RKO (cell line): ENCODE results near the gene ZNF800.

Source experiments
- DNase-seq: peaks from one replicate; pipeline ENCODE4 v3.0.0-alpha.2; 2016; ENCODE audit warnings: low spot score

The ZNF800 gene

DNA sequence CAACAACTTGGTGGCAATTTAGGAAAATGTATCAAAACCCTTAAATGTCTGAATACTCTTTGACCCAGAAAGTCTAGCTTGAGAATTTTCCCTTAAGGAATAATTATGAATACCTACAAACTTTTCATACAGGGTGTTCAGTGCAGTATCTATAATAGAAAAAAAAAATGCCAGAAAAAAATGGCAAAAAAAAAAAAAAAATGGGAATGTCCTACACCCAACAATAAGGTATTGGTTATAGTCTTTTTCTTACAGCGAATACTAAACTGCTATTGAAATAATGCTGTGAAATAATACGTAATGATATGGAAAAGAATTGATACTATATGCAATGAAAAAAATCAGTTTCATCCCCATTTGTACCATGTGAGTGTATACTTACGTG lies 44.3 kb downstream of the ZNF800 start:
- DNase-seq: no peak

DNA sequence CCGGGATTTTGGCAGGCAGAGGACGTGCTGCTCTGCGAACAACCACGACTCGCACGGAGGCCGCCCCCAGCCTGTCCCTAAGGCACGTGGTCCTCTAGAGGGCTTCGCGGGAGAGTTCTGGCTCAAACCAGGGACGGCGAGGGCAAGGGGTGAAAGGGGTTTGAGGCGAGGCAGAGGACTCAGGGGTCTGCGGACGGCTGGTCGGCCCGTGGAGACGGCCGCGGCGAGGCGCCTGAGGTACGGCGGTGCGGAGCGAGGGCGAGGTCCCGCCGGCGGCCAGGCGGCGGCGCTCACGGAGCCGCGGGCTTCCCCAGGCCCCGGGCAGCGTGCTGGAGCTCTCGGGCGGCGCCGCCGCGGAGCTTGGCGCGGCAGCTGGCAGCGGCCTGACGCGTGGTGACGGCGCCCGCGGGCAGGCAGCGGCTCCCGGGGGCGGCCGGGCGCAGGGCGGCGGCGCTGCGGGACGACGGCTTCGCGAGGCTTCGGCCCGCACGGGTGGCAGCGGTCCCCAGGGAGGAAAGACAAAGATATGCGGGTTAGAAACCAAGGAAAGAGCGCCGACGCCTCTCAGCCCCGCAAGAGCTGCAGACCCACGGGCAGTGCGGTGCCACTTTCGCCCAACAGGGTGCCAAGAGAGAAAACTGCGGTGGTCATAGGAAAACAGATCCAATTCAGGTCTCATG lies 44.8 kb downstream of the ZNF800 start:
- DNase-seq: peak; percentile 54

DNA sequence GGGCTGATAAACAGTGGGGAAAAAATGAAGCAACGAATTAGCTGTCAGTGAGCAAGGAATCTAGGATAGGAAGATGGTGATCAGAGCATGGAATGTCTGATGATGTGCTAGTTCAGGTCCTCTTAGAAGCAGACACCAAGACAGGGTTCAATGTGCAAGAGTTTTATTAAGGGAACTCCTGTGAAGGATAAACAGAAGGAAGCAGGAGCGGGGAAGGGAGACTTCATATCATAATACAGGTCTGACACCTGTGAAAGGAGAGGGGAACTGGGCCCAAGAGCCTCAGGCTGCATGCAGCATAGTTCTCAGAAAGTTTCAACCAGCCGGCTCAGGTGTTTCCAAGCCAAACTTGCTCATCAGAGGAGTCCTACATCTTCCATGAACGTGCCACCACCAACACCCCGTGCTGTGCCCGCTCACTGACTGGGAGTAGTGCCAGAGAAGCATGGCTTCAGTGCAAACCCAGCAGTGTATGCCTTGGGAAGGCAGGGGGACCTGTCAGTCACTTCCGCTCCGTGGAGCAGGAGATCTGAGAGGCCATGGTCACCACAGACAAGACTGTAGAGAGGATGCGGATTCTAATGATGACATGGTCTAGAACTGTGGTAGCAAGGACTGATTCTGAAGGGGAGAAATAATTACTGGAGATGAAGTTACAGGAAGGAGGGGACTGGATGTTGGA lies 45.8 kb downstream of the ZNF800 start:
- DNase-seq: no peak

DNA sequence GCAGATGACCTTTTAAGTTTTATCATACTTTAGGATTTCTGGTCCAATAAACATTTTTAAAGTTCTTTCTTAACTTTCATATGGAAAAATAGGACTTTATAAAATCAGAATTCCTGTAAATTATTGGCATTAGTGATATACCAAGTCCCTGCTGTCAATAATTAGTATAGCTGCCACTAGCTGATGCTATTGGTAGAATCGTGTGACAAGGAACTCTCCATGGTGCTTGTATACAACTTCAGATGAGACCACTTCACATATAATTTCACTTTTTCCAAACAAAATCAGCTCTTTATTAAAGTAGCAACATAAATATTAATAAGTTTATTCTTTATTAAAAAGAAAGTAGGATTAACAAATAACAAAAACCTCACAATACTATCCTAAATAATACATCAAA lies 49.9 kb downstream of the ZNF800 start:
- peak; percentile 34 for DNase-seq

DNA sequence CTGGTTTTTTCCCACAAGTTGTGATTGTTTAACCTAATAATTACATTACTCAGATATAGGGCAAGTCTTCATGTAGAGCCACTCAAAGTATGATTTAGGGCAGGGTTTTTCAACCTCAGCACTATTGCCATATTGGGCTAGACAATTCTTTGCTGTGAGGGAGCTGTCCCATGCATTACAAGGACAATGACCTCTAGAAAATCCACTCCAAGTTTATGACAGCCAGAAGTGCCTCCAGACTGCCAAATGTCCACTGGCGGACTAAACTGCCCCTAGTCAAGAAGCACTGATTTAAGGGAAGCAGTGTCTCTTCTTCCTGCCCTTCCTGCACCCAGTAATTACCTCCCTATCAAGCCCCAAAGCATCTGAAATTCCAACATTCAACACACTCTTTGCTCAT lies 54.4 kb downstream of the ZNF800 start:
- no peak for DNase-seq

DNA sequence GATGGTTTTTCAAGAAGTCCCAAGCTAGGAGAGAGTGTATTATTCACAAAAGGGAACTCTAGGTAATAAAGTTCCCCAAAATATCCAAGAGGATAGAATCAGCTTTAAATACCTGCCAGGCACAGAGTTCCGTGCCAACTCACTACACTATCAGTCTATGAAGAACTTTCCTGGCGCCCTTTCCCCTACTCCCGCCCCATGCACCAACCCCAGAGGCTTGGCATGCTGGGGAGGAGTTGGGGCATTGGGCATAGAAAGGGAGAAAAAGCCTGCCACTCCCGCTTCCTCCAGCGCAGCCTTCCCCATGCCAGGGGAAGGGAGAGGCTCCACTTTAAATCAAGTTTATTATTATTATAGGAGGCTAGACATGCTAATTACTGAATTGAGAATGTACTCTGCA lies 54.9 kb downstream of the ZNF800 start:
- DNase-seq: no peak

DNA sequence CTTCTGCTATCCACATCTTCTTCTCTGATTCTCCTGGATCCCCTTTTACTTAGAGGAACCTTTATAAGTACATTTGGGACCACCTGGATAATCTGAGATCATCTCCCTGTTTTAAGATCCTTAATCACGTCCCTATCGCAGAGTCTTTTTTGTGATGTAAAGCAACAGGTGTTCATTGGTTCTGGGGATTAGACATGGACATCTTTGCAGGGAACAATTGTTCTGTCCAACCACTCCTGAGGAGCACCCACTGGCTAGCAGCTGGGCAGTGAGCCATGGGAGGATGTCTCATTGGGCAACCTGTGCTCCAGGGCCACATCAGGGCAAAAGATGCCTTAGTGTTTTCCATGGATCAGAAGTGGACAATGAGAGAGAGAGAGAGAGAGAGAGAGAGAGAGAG lies 56.0 kb downstream of the ZNF800 start:
- no peak for DNase-seq

DNA sequence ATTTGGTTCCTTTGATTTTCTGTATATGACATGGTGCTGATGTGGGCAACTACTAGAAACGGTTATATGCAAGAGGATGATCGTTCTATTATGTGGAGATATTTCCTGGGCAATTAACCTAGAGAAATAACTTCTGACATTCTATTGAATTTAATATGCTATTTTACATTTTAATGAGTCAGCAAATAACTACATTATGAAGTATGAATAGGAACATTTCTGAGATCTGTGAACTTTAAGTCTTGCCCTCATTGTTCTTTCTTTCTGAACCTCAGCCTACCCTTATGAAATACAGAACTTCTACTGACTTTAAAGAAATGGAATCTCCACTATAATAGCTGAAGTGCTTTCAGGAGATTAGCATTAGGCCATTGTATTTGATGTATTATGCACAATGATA lies 59.6 kb downstream of the ZNF800 start:
- no peak for DNase-seq

DNA sequence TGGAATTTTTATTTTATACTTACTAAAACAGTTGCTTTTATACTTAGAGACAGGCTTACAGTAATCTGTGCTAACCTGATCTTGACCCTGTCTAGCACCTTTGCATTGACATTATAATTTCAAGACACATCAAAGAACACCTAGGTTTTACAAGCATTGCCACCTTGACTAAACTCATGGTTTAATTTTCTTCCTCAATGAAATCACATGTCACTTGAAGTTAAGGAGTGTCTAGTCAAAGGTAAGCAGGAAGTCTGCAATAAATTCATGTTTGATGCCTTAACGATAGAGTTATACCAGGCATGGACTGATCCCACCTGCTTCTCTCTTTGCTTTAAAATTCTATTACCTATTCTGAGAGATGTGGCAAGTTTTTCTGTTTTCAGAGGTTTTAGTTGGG lies 62.4 kb downstream of the ZNF800 start:
- no peak for DNase-seq

DNA sequence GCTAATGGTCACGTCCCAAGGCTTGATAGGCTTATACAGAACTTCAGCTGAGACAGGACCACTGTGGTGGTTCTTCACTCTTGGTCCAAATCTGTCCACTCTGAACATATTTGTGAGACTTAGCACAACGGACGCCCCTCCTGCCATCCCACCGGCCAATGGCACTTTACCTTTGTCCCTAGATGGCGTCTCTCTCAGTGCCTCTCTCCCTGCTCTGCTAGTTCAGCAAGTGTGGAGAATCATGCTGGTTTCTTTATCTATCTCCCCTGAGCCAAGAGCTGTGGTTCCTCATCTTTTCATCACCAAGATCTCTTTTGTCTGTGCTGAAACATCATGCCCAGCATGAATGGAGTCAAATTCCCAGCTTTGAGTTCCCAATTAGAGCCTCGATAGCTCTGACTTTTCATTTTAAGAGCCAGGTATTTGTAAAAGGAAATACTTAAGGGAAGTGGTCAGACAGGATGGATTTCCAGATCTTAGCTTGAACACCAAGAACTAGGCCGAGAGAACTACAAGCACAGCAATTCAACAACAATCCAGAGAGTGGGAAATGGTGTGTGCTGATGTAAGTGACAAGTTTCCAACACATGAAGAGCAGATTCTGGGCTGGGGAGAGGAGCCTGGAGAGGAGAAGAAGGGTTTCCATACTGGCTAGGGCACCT lies 69.5 kb downstream of the ZNF800 start:
- DNase-seq: no peak

DNA sequence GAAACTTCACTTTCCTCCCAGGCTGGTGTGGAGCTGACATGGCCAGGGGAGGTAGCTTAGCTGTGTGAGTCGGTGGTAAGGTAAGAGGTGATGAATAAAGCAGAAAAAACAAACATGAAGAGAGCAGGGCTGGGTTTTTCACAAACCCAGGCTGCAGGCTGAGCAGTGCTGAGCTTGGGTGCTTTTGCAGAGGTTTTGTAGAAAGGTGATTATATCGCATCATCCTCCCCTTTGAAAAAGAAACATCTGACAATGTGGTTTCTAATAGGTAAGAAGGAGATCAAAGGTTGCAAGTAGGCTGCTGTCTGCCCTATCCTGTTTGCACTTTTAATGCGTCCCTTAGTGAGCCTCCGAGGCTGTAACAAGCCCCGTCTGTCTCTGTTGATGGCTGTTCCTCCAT lies 70.2 kb downstream of the ZNF800 start:
- DNase-seq: no peak

DNA sequence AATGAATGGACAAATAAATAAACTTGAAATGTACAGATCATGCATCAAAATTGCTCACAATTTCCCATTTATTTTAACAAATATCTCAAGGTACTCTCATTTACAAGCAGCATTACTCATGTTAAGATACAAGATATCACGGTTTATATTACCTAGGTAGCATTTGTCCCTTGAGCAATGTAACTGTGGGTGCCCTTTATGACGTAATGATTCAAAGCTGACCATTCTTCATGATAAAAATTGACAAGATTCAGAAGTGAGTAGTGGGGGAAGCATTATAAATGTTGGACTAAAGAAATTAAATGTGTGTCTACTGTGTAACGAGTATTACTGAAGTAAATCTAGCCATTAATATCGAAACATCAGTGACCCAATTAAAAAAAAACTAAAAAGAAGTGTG lies 71.5 kb downstream of the ZNF800 start:
- no peak for DNase-seq
